Right lobe of liver (tissue), 6 donors: Measurements from ENCODE around the gene SLC9B2. TPM values are rescaled to one million over a fixed set of nuclear protein-coding genes. Genes with fewer than 3 reads are reported as not detected.

Experiments used
- ATAC-seq, 4 donors: fragments of 200-7000 bp; cut with Tn5 transposase; one replicate each; pipeline ENCODE4 v1.9.1; 2020; ENCODE audit warnings: mild to moderate bottlenecking in 4 of 4, moderate library complexity in 4 of 4
- DNase-seq, 3 donors: peaks; one replicate each; pipeline ENCODE4 v3.0.0-alpha.2; 2020
- H3K27ac ChIP-seq, 3 donors: fragments of 200-600 bp; one replicate each; pipeline ENCODE4 v1.8.0; 2022
- H3K27me3 ChIP-seq, 2 donors: fragments of 200-600 bp; one replicate each; pipeline ENCODE4 v1.8.0; 2022
- H3K36me3 ChIP-seq, 4 donors: fragments of 200-600 bp; sonication (generic) in 1 of 4; one replicate each; pipeline versions ENCODE4 v1.5.1 to v1.8.0; 2017 to 2022; ENCODE audit warnings: control low read depth in 1 of 4
- H3K4me1 ChIP-seq, 4 donors: fragments of 200-600 bp; sonication (generic) in 1 of 4; one replicate each; pipeline versions ENCODE4 v1.5.1 to v1.8.0; 2017 to 2022; ENCODE audit warnings: control low read depth in 1 of 4
- H3K4me3 ChIP-seq, 3 donors: fragments of 200-600 bp; one replicate each; pipeline ENCODE4 v1.8.0; 2022
- H3K9me3 ChIP-seq, 4 donors: fragments of 200-600 bp; sonication (generic) in 1 of 4; one replicate each; pipeline versions ENCODE4 v1.5.1 to v1.8.0; 2017 to 2022; ENCODE audit warnings: control low read depth in 1 of 4
- CTCF ChIP-seq, 4 donors: fragments of 200-600 bp in 3 of 4; fragments of 450-650 bp in 1 of 4; IDR thresholded peaks; one replicate each; pipeline versions ENCODE4 v1.5.1 to v1.8.0; 2016 to 2022; ENCODE audit warnings: antibody characterized with exemption in 4 of 4, mild to moderate bottlenecking in 2 of 4
- POLR2A ChIP-seq: fragments of 450-650 bp; IDR thresholded peaks from one replicate; pipeline ENCODE4 v1.6.1; 2017; ENCODE audit warnings: antibody characterized with exemption, mild to moderate bottlenecking
- WGBS: methylation state at CpG from one replicate; pipeline ENCODE4 v1.1.6; 2018; ENCODE audit warnings: low coverage, low lambda C conversion rate; ENCODE audit not compliant: insufficient coverage; ENCODE audit errors: missing lambda C conversion rate; 5-methylcytosine and 5-hydroxymethylcytosine counted together
- intact Hi-C, 2 donors: fragments of 100-400 bp; cut with DNase I; formaldehyde crosslinking; loops; one replicate each; pipeline versions ENCODE4 v1.11.2 to v1.14.1; 2022
- total RNA-seq, 6 experiments: library from RNA; depleted of rRNA in 2 of 6; stranded (reverse); fragments of >200 nt in 2 of 6; fragmentation: NEBNext Ultra II Directional in 3 of 6; extraction: Animal tissue kit (Norgen Biotek cat#: 25700) in 3 of 6; gene quantifications; one replicate each; pipeline versions ENCODE4 v1.1.0 to v1.2.4, GENCODE V29; 2016 to 2023
- donor health status: DM: no; HTN: yes; CAD: no.
- donor health status: DM: no; HTN: no; CAD: no.
- donor health status: DM: no; HTN: no; CAD: no.
- donor health status: DM: no; HTN: yes; CAD: no.
- donor health status: DM: no; HTN: yes; CAD: no.

The SLC9B2 gene
- total RNA-seq, 6 experiments from 2014 or later = 27.9 to 49.1 (median 40.2) TPM

GRCh38 chr4:102981005-102981404, 95.6 kb downstream of the SLC9B2 start:
- TF ChIP-seq CTCF (IDR thresholded peaks at IDR 0.05) (no peak), POLR2A (no peak)
- Histone ChIP-seq H3K27me3 (no peaks in the 10 kb centered on the region), H3K27ac (no peak overlapping the region), H3K4me3 (no peak overlapping the region), H3K9me3 (no peaks in the 10 kb centered on the region), H3K4me1 (no peaks in the 10 kb centered on the region), H3K36me3 (no peaks in the 10 kb centered on the region)
- 93% methylated on average over 2 of the region's 2 CpGs for WGBS
- no peak for DNase-seq
- intact Hi-C loops = no loop called here
- no peak for ATAC-seq

Other genes with a start within 250 kb of the SLC9B2 start
- 100 to 1,000 TPM; 127 to 304 (median 190) TPM for gene UBE2D3, start 249.2 kb downstream of the SLC9B2 start, total RNA-seq
- gene CISD2, start 207.8 kb downstream of the SLC9B2 start, total RNA-seq = 10 to 100 TPM; 29.8 to 34.7 (median 33.1) TPM
- under 1 TPM in 4 of 6 experiments, not detected in 2; 0.24 to 0.56 (median 0.51) TPM for gene SLC9B1, start 57.1 kb downstream of the SLC9B2 start, total RNA-seq
- gene BDH2, start 23.1 kb upstream of the SLC9B2 start, total RNA-seq = 10 to 100 TPM; 32.3 to 70.6 (median 47.2) TPM
- 1 to 10 TPM in 2 of 6 experiments, under 1 TPM in 3, not detected in 1; 0.63 to 1.7 (median 0.93) TPM for gene CENPE, start 121.6 kb upstream of the SLC9B2 start, total RNA-seq